Measurements from ENCODE around the gene TTLL10.

DNA sequence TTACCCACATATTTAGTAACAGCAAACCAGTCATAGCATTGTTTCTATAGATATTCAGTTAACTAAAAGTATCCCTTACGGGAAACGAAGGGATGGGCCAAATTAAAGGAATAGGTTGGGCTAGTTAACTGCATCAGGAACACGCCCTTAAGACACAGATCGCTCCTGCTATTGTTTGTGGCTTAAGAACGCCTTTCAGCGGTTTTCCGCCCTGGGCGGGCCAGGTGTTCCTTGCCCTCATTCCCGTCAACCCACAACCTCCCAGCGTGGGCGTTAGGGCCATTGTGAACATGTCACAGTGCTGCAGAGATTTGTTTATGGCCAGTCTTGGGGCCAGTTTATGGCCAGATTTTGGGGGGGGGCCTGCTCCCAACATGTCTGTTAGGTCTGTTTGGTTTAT lies 18.1 kb downstream of the TTLL10 start:
- TF ChIP-seq CTCF (conservative IDR thresholded peaks at IDR 0.05) (no peak), EZH2 (IDR thresholded peaks at IDR 0.05; ENCODE audit: low read depth) (no peak)

Data from PC-9 (cell line).